Left renal pelvis (tissue), 4 donors: Measurements from ENCODE around the gene TANGO2. TPM values are rescaled to one million over a fixed set of nuclear protein-coding genes. Genes with fewer than 3 reads are reported as not detected.

ENCODE experiments used
- DNase-seq, 4 donors: peaks; one replicate each; pipeline ENCODE4 v3.0.0-alpha.2; 2013; ENCODE audit warnings: low read depth in 4 of 4, low spot score in 3 of 4
- polyA plus RNA-seq, 4 donors: library from polyadenylated mRNA; unstranded; fragments of 120-200 nt; gene quantifications; one replicate each; pipeline ENCODE4 v1.2.1, GENCODE V29; 2013; ENCODE audit not compliant: insufficient read length in 4 of 4

Gene TANGO2
- polyA plus RNA-seq, 4 donors: 8.9 to 14.6 (median 11.4) TPM

- no peak for DNase-seq
Observed at GRCh38 chr22:20113551-20114310, 92.8 kb downstream of the TANGO2 start.

DNA sequence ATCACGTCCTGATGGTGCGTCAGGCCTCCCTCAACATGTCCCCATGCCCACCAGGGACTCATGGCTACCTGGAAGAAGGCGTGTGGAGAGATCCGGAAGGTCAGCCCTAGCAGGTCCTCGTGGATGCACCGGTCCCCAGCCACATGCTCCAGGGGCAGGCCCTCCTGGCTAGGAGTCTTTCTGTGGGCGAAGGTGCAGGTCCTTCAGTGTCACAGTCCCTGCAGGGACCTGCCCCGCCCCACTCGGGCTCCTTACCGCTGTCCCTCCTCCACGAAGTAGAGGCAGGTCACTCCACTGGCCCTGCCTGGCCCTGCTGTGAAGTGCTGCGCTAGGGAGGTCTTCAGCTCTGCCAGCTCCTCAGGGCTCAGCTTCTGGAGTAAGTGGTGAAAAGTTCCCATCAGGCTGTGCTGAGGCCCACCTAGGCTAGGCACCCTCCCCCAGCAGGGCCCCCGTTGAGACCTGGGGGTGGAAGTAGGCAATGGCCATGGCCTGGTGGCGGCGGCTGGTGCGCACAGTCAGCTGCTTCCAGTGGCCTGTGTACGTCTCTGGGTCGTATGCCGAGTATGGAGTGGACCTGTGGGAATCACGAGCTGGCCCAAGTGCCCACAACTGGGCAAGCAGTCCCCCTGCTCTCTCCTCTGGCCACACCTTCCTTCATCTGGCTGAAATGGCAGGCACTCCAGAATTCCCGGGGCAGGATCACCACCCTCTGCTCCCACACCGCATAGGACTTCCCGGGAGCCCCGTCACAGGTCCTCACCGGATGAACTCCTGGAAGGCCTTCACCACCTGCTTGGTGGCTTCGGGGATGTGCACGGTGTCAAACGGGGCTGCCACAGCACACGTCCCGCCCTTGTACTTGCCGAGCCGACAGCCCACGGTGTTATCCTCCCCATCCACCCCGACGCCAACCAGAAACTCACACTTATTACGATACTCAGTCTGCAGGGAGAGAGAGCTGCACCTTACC, 93.9 kb downstream of the TANGO2 start:
- no peak for DNase-seq

DNA sequence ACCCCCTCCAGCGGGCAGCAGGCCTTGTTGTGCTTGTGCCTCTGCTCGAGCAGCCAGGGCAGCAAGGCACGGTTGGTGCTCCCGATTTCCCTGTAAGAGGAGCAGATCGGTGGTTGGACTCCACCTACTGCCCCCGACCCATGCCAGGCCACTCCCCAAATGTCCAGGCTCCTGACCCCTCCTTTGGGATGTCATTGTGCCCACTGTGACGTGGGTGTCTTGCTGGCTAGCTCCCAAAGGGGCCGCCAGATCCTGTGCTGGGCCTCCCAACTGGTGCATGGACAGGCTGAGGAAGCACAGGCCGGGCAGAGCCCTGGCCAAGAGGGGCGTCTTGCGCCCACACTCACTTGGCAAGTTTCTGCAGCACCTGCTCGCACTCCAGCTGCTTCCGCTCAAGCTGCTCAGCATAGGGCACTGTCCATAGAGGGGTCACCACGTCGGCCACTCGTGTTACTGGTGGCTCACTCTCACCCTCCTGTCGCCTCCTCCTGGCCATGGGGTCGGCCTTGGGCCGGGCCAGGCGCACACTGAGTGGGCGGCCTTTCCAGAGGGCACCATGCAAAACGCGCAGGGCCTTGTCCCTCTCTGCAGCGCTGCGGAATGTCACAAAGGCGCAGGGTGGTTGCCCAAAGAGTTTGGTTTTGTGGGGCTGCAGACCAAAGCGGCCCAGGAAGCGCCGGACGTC, 94.9 kb downstream of the TANGO2 start, which contains the start of gene RANBP1:
RANBP1 (plus strand) TSS at position 414 of the 685 bp plus-strand sequence; CDS start at position 495, 81 bp downstream.
- DNase-seq: no peak

DNA sequence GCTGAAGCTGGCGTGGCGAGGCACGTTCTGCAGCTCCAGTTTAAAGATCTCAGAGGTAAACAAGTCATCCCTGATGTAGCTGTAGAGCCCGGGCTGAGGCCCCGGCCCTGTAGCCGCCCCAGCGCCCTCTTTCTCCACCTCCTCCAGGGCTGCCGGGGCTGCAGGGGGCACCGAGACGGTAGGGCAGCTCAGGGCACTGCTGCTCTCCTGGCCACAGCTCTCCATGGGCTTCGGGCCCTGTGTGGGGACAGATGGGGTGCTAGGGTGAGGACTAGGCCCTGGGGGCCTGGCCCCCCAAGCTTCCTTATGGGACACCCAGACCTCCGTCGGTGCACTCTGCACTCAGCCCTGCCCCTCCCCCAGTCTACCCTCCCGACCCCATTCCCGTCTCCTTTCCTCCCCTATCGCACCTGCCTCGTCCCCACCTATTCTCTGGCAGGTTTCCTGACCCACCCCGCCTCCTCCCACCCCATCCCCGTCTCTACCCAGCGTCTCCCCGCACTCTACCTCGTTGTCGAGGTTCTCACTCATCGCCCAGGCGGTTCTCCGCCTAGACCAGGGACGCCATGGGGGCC, 95.6 kb downstream of the TANGO2 start:
- no peak for DNase-seq

Other genes with a start within 250 kb of the TANGO2 start
- gene GNB1L, start 166.2 kb upstream of the TANGO2 start, polyA plus RNA-seq: 1 to 10 TPM; 3.0 to 6.1 (median 3.6) TPM
- gene RTL10, start 166.2 kb upstream of the TANGO2 start, polyA plus RNA-seq: 10 to 100 TPM; 15.3 to 29.7 (median 20.1) TPM
- gene COMT, start 79.3 kb upstream of the TANGO2 start, polyA plus RNA-seq: 100 to 1,000 TPM in 1 of 4 donors, 10 to 100 TPM in 3; 47.7 to 143 (median 97.2) TPM
- gene TXNRD2, start 79.3 kb upstream of the TANGO2 start, polyA plus RNA-seq: 10 to 100 TPM; 13.1 to 33.7 (median 20.4) TPM
- 10 to 100 TPM; 17.5 to 32.5 (median 18.8) TPM for gene ARVCF, start 4.3 kb upstream of the TANGO2 start, polyA plus RNA-seq
- gene DGCR8, start 59.1 kb downstream of the TANGO2 start, polyA plus RNA-seq: 10 to 100 TPM; 29.6 to 62.1 (median 44.5) TPM
- 100 to 1,000 TPM; 135 to 205 (median 183) TPM for gene RANBP1, start 95.0 kb downstream of the TANGO2 start, polyA plus RNA-seq
- gene TRMT2A, start 96.1 kb downstream of the TANGO2 start, polyA plus RNA-seq: 10 to 100 TPM; 38.5 to 65.0 (median 42.5) TPM
- gene ZDHHC8, start 110.7 kb downstream of the TANGO2 start, polyA plus RNA-seq: 10 to 100 TPM; 32.9 to 63.5 (median 43.9) TPM
- 1 to 10 TPM in 3 of 4 donors, under 1 TPM in 1; 0.34 to 2.3 (median 1.4) TPM for gene CCDC188, start 129.9 kb downstream of the TANGO2 start, polyA plus RNA-seq
- gene RTN4R, start 247.2 kb downstream of the TANGO2 start, polyA plus RNA-seq: 10 to 100 TPM in 1 of 4 donors, 1 to 10 TPM in 3; 4.5 to 18.0 (median 7.2) TPM